ENCODE measurements around the gene GAL3ST3. TPM values are rescaled to one million over a fixed set of nuclear protein-coding genes. Genes with fewer than 3 reads are reported as not detected.
"Not testable (repeated sequence)": the region's sequence is repeated elsewhere in the genome, so short reads cannot be mapped to it uniquely, and the experiment has no call there.

The GAL3ST3 gene
- total RNA-seq, 1 donor from 2014 or later: not detected

- TF ChIP-seq, protein P1, sequence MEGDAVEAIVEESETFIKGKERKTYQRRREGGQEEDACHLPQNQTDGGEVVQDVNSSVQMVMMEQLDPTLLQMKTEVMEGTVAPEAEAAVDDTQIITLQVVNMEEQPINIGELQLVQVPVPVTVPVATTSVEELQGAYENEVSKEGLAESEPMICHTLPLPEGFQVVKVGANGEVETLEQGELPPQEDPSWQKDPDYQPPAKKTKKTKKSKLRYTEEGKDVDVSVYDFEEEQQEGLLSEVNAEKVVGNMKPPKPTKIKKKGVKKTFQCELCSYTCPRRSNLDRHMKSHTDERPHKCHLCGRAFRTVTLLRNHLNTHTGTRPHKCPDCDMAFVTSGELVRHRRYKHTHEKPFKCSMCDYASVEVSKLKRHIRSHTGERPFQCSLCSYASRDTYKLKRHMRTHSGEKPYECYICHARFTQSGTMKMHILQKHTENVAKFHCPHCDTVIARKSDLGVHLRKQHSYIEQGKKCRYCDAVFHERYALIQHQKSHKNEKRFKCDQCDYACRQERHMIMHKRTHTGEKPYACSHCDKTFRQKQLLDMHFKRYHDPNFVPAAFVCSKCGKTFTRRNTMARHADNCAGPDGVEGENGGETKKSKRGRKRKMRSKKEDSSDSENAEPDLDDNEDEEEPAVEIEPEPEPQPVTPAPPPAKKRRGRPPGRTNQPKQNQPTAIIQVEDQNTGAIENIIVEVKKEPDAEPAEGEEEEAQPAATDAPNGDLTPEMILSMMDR (IDR thresholded peaks at IDR 0.05): no peak
- no peak for DNase-seq
- no peak overlapping the region for H3K4me3 ChIP-seq
- no peaks in the 10 kb centered on the region for H3K27me3 ChIP-seq (ENCODE audit: low read depth)
- H3K4me1 ChIP-seq: peaks cover 44% of the 10 kb centered on the region
- H3K36me3 ChIP-seq: no peaks in the 10 kb centered on the region
- intact Hi-C loops (cut with DNase I): no loop called here
- no peak overlapping the region for H3K27ac ChIP-seq
- ATAC-seq: no peak
- H3K9me3 ChIP-seq: no peaks in the 10 kb centered on the region
Measured at GRCh38 chr11:66084821-66085475, 36.0 kb upstream of the GAL3ST3 start.

- no peak for ATAC-seq
- no peak for DNase-seq
- H3K4me1 ChIP-seq: peaks cover 47% of the 10 kb centered on the region
- H3K9me3 ChIP-seq: no peaks in the 10 kb centered on the region
- no peak overlapping the region for H3K27ac ChIP-seq
- H3K4me3 ChIP-seq: no peak overlapping the region
- intact Hi-C loops (cut with DNase I): no loop called here
- TF ChIP-seq, protein P1 (IDR thresholded peaks at IDR 0.05): no peak
- no peaks in the 10 kb centered on the region for H3K36me3 ChIP-seq
- no peaks in the 10 kb centered on the region for H3K27me3 ChIP-seq (ENCODE audit: low read depth)
Measured at GRCh38 chr11:66083767-66084166, 34.8 kb upstream of the GAL3ST3 start.

DNA sequence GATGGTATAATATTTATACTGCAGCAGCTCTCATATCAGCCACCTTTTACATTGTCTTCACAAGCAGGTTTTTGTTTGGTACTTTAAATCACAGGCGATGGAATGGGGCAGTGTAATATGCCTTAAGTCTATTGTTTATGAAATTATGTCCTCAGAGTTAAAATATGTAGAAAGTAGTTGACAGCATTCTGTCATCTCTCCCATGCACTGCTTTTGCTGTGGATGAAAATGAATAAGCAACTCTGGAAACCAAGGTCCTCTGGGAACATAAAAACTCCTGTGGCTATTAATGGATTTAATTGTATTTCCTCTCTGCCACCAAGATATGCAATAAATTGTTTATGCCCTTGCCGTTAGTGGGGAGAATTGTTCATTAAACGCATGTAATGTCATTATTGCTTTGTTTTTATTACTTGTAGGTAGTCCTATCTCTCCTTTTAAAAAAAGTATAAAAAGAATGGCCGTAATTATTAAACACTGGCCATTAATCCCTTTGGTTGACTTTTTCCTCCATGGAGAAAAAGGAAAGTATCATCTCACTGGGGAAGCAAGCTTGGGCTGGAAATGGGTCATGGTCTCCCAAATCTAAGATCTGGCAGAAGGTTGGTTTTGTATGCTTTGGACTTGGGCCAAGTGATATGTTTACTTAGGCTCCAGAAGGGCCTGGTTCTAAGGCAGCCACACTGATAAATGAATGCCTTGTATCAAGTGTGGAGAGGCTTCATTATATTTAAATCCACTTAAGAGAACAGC lies 34.2 kb upstream of the GAL3ST3 start:
- intact Hi-C loops (cut with DNase I): no loop called here
- TF ChIP-seq, protein P1 (IDR thresholded peaks at IDR 0.05): no peak
- Histone ChIP-seq H3K9me3 (no peaks in the 10 kb centered on the region), H3K27me3 (ENCODE audit: low read depth) (no peaks in the 10 kb centered on the region), H3K4me1 (peaks cover 47% of the 10 kb centered on the region), H3K36me3 (no peaks in the 10 kb centered on the region), H3K4me3 (no peak overlapping the region), H3K27ac (no peak overlapping the region)
- ATAC-seq (no peak), DNase-seq (no peak)

- intact Hi-C loops (cut with DNase I): no loop called here
- TF ChIP-seq, protein P1 (IDR thresholded peaks at IDR 0.05): no peak
- H3K27ac ChIP-seq: peak overlapping the region; percentile 75
- peaks cover 47% of the 10 kb centered on the region for H3K4me1 ChIP-seq
- H3K4me3 ChIP-seq: no peak overlapping the region
- no peaks in the 10 kb centered on the region for H3K27me3 ChIP-seq (ENCODE audit: low read depth)
- ATAC-seq (peak; percentile 80 to 84), DNase-seq (peak; percentile 83)
- no peaks in the 10 kb centered on the region for H3K9me3 ChIP-seq
- H3K36me3 ChIP-seq: no peaks in the 10 kb centered on the region
Measured at GRCh38 chr11:66081505-66081904, 32.5 kb upstream of the GAL3ST3 start.

DNA sequence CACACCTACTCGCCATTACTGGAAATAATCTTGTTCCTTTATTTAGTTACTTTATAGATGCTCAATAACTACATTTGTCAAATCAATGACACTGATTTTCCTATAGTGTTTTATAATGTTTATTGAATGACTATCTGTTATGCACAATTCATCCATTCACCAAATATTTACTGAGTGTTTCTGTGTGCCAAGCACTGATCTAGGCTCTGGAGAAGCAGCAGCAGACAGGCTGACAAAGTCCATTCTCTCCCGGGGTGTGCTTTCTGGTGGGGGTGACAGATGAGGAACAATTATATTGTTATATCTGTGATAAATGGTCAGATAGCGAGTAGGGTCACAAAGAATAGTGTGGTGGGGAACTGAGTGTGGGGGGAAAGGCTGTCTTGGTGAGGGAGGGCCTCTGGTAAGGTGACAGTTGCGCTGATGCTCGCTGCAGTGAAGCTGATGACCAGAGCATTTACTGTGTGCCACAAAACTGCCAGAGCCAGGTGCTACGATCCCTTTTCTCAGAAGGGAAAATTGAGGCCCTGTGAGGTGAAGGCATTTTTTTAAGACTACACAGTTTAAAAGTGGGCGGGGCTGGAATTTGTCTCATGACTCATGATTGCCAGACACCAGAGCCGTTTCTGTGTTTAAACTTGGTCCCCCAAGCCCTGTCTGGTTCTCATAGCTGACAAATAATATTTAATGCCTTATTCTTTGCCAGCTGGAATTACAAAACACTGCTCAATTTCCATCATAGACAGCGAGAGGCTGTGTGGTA lies 31.3 kb upstream of the GAL3ST3 start:
- H3K27ac ChIP-seq: peak overlapping the region; percentile 75
- TF ChIP-seq, protein P1 (IDR thresholded peaks at IDR 0.05): no peak
- intact Hi-C loops (cut with DNase I): no loop called here

GRCh38 chr11:66078949-66079348 lies 30.0 kb upstream of the GAL3ST3 start:
- ATAC-seq, DNase-seq: not testable (repeated sequence)

More for the DNA sequence above, 31.3 kb upstream of the GAL3ST3 start:
- DNase-seq (no peak), ATAC-seq (peak; percentile 37 to 63)
- H3K27me3 ChIP-seq (ENCODE audit: low read depth): no peaks in the 10 kb centered on the region
- no peaks in the 10 kb centered on the region for H3K36me3 ChIP-seq
- no peak overlapping the region for H3K4me3 ChIP-seq
- peaks cover 47% of the 10 kb centered on the region for H3K4me1 ChIP-seq
- no peaks in the 10 kb centered on the region for H3K9me3 ChIP-seq

More at GRCh38 chr11:66078949-66079348, 30.0 kb upstream of the GAL3ST3 start:
- H3K27ac ChIP-seq; H3K36me3 ChIP-seq; H3K9me3 ChIP-seq; intact Hi-C loops (cut with DNase I); H3K27me3 ChIP-seq (ENCODE audit: low read depth); H3K4me3 ChIP-seq: not testable (repeated sequence)
- peaks cover 43% of the 10 kb centered on the region for H3K4me1 ChIP-seq

Data from lower lobe of right lung (tissue), 2 donors.